Activated T-cell treated with anti-CD3 and anti-CD28 coated beads for 1 hour (primary cell): ENCODE measurements around the gene ZFR2.

Experiments
- DNase-seq: peaks from one replicate; pipeline ENCODE4 v3.0.0-alpha.2; 2020; ENCODE audit warnings: low read depth

Gene ZFR2

GRCh38 chr19:3873151-3873550 is 4.3 kb upstream of the ZFR2 start:
- DNase-seq = no peak

GRCh38 chr19:3867971-3868769 is 668 bp downstream of the ZFR2 start:
- no peak for DNase-seq

GRCh38 chr19:3866910-3867638 is 1.8 kb downstream of the ZFR2 start:
- DNase-seq = no peak

GRCh38 chr19:3863648-3864047 is 5.2 kb downstream of the ZFR2 start:
- DNase-seq = no peak

- no peak for DNase-seq
These were observed 5.9 kb downstream of the ZFR2 start for GRCh38 chr19:3862826-3863500.

- DNase-seq = no peak
These were observed 8.3 kb downstream of the ZFR2 start for GRCh38 chr19:3860499-3860898.

GRCh38 chr19:3857449-3858003 is 11.3 kb downstream of the ZFR2 start:
- no peak for DNase-seq

GRCh38 chr19:3855320-3855719 is 13.5 kb downstream of the ZFR2 start:
- DNase-seq = no peak

- peak; percentile 23 for DNase-seq
These were observed 16.1 kb downstream of the ZFR2 start for GRCh38 chr19:3852614-3853254.

- no peak for DNase-seq
These were observed 16.7 kb downstream of the ZFR2 start for GRCh38 chr19:3852177-3852511.

GRCh38 chr19:3851254-3852176 is 17.3 kb downstream of the ZFR2 start:
- no peak for DNase-seq

- DNase-seq = no peak
These were observed 18.4 kb downstream of the ZFR2 start for GRCh38 chr19:3850320-3850972.

GRCh38 chr19:3849787-3850186 is 19.1 kb downstream of the ZFR2 start:
- no peak for DNase-seq

GRCh38 chr19:3849092-3849491 is 19.7 kb downstream of the ZFR2 start:
- peak; percentile 40 for DNase-seq

GRCh38 chr19:3844596-3844995 is 24.2 kb downstream of the ZFR2 start:
- DNase-seq = no peak

GRCh38 chr19:3842948-3843347 is 25.9 kb downstream of the ZFR2 start:
- no peak for DNase-seq

- DNase-seq = no peak
These were observed 28.0 kb downstream of the ZFR2 start for GRCh38 chr19:3840804-3841203.

GRCh38 chr19:3839941-3840340 is 28.9 kb downstream of the ZFR2 start:
- DNase-seq = no peak

- DNase-seq = no peak
These were observed 30.2 kb downstream of the ZFR2 start for GRCh38 chr19:3838661-3839060.

GRCh38 chr19:3837922-3838321 is 30.9 kb downstream of the ZFR2 start:
- no peak for DNase-seq

GRCh38 chr19:3837332-3837731 is 31.5 kb downstream of the ZFR2 start:
- no peak for DNase-seq
